ENCODE results near the gene TMEM184A. TPM values are rescaled to one million over a fixed set of nuclear protein-coding genes. Genes with fewer than 3 reads are reported as not detected.

The TMEM184A gene
- total RNA-seq, 6 experiments from 2014 or later = 15.1 to 32.8 (median 26.7) TPM

DNA sequence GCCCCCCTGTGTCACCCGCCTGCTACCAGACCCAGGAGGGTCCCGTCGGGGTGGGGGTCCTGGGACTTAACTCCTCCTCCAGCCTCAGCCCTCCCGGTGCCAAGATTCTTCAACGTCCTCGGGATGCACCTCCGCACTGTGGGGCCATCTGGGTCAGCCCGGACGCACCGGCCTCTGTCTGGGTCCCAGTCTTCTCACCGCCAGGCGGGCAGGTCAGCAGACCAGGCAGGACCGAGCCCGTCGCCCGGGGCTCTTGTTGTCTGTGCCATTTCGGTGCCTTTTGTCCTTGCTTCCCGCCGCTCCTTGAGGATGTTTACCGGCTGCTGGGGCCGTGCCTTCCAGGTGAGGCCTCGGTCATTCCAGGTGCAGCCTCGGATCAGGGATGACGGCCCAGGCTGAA lies 46.0 kb upstream of the TMEM184A start:
- intact Hi-C loops (cut with DNase I) = no loop called here
- DNase-seq (no peak), ATAC-seq (no peak)
- Histone ChIP-seq H3K27ac (no peak overlapping the region), H3K9me3 (no peaks in the 10 kb centered on the region), H3K36me3 (no peaks in the 10 kb centered on the region), H3K4me3 (no peak overlapping the region), H3K27me3 (no peaks in the 10 kb centered on the region), H3K4me1 (no peaks in the 10 kb centered on the region)
- WGBS (ENCODE audit: insufficient coverage, low coverage, low lambda C conversion rate, missing lambda C conversion rate) = 80% methylated on average over 3 of the region's 24 CpGs
- TF ChIP-seq, protein P1, sequence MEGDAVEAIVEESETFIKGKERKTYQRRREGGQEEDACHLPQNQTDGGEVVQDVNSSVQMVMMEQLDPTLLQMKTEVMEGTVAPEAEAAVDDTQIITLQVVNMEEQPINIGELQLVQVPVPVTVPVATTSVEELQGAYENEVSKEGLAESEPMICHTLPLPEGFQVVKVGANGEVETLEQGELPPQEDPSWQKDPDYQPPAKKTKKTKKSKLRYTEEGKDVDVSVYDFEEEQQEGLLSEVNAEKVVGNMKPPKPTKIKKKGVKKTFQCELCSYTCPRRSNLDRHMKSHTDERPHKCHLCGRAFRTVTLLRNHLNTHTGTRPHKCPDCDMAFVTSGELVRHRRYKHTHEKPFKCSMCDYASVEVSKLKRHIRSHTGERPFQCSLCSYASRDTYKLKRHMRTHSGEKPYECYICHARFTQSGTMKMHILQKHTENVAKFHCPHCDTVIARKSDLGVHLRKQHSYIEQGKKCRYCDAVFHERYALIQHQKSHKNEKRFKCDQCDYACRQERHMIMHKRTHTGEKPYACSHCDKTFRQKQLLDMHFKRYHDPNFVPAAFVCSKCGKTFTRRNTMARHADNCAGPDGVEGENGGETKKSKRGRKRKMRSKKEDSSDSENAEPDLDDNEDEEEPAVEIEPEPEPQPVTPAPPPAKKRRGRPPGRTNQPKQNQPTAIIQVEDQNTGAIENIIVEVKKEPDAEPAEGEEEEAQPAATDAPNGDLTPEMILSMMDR (IDR thresholded peaks at IDR 0.05) = no peak
- no peak for TF ChIP-seq POLR2A (IDR thresholded peaks at IDR 0.05)

DNA sequence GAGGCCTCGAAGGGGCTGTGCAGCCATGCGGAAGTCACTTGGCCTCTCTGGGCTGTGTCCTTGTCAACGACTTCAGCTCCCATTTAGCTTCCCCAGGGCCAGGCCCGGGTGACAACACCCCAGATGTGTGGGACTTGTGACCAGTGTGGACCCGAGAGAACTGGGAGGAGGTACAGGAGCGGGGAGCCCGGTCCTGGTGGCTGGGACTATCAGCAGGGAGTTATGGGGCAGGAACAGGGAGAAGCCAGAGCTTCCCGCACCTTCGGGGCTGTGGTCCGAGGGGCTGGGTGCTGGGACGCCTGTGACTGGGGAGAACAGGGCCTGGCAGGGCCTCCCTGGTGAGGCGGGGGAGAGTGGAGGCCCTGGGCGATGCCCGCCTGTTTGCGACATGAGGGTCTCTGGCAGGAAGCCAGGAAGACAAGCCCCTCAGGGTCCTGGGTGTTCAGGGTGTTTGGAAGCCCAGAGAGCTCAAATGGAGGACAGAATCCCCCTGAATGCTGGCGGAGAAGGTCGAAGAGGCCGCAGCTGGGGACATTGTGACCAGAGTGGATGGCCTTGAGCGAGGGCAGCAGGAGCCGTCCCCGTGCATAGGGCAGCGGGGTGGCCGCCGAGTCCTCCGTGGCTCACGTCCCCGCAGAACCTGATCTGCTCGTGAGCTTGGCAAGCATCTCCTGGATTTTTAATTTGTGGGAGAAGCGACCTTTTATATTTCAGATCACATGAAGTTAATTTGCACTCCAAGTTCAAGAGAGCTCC lies 43.8 kb upstream of the TMEM184A start:
- Histone ChIP-seq H3K36me3 (no peaks in the 10 kb centered on the region), H3K27me3 (no peaks in the 10 kb centered on the region), H3K4me1 (no peaks in the 10 kb centered on the region), H3K9me3 (no peaks in the 10 kb centered on the region), H3K27ac (no peak overlapping the region), H3K4me3 (no peak overlapping the region)
- intact Hi-C loops (cut with DNase I) = no loop called here
- no peak for TF ChIP-seq POLR2A (IDR thresholded peaks at IDR 0.05)
- TF ChIP-seq, protein P1 (IDR thresholded peaks at IDR 0.05) = no peak
- 78% methylated on average over 5 of the region's 29 CpGs for WGBS (ENCODE audit: insufficient coverage, low coverage, low lambda C conversion rate, missing lambda C conversion rate)
- ATAC-seq (no peak), DNase-seq (no peak)

DNA sequence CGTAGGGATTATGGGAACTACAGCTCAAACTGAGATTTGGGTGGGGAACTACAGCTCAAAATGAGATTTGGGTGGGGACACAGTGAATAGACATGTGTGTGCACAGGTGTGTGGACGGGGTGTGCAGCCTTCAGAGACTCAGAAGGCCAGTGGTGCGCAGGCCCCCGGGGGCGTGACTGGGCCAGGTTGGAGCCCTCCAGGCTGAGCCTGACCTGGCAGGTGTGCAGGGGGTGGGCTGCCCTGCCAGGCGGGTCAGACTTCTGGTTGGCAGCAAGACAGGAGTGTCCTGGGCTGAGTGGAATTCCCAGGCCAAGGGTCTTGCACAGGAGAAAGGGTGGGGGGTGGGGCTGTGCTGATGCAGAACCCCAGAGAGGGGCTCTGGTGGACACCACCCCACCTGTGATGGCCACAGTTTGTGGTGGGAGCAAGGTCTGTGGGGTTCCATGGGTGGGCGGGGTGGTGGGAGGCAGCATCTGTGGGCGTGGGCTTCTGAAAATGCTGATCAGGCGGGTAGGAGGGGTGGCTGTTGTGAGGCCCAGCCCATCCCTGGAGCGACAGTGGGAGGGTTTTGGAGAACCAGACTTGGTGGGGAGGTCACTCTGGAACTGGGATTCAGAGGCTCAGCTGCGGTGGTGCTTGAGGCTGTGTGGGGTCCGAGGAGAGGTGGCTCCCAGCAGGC lies 43.1 kb upstream of the TMEM184A start:
- Histone ChIP-seq H3K4me1 (no peaks in the 10 kb centered on the region), H3K4me3 (no peak overlapping the region), H3K27ac (no peak overlapping the region), H3K27me3 (no peaks in the 10 kb centered on the region), H3K9me3 (no peaks in the 10 kb centered on the region), H3K36me3 (no peaks in the 10 kb centered on the region)
- no peak for ATAC-seq
- no peak for TF ChIP-seq POLR2A (IDR thresholded peaks at IDR 0.05)
- TF ChIP-seq, protein P1 (IDR thresholded peaks at IDR 0.05) = no peak
- 90% methylated on average over 3 of the region's 12 CpGs for WGBS (ENCODE audit: insufficient coverage, low coverage, low lambda C conversion rate, missing lambda C conversion rate)
- intact Hi-C loops (cut with DNase I) = no loop called here
- no peak for DNase-seq

DNA sequence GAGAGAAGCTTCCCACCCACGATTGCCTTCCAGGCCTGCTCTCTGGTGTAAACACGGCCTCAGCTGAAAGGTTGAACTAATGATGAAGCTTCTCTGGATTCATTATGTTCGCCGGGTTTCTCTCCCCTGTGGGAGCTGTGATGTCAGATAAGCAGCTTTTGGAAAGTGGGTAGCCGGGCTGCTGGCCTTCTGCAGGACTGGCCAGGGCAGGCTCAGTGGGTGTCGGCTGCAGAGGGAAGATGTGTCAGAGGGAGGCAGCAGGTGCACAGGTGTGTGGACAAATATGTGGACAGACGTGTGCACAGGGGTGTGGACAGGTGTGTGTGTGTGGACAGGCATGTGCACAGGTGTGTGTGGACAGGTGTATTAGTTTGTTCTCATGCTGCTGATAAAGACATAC lies 42.3 kb upstream of the TMEM184A start:
- ATAC-seq = no peak
- 78% methylated on average over 6 of the region's 7 CpGs for WGBS (ENCODE audit: insufficient coverage, low coverage, low lambda C conversion rate, missing lambda C conversion rate)

More for the DNA sequence above, 42.3 kb upstream of the TMEM184A start:
- DNase-seq = no peak
- H3K27ac ChIP-seq = no peak overlapping the region
- H3K4me3 ChIP-seq = no peak overlapping the region
- intact Hi-C loops (cut with DNase I) = no loop called here
- no peaks in the 10 kb centered on the region for H3K36me3 ChIP-seq
- no peak for TF ChIP-seq POLR2A (IDR thresholded peaks at IDR 0.05)
- TF ChIP-seq, protein P1 (IDR thresholded peaks at IDR 0.05) = no peak
- no peaks in the 10 kb centered on the region for H3K4me1 ChIP-seq
- H3K27me3 ChIP-seq = no peaks in the 10 kb centered on the region
- no peaks in the 10 kb centered on the region for H3K9me3 ChIP-seq
